B cell (primary cell): Measurements from ENCODE around the gene RASA1.

ENCODE experiments used
- EZH2 ChIP-seq: IDR thresholded peaks from 2 replicates; pipeline ENCODE4 v1.6.1; 2012; ENCODE audit warnings: borderline replicate concordance, low read depth, mild to moderate bottlenecking, moderate library complexity, low read length; ENCODE audit not compliant: insufficient read depth, poor library complexity, severe bottlenecking
- TF ChIP-seq, protein P1 (sequence below): fragments of 200-600 bp; IDR thresholded peaks from one replicate; pipeline ENCODE4 v1.8.0; 2022; ENCODE audit warnings: antibody characterized with exemption, mild to moderate bottlenecking

GRCh38 chr5:87430863-87431457 lies 163.3 kb downstream of the RASA1 start:
- no peak for TF ChIP-seq EZH2
- TF ChIP-seq, protein P1, sequence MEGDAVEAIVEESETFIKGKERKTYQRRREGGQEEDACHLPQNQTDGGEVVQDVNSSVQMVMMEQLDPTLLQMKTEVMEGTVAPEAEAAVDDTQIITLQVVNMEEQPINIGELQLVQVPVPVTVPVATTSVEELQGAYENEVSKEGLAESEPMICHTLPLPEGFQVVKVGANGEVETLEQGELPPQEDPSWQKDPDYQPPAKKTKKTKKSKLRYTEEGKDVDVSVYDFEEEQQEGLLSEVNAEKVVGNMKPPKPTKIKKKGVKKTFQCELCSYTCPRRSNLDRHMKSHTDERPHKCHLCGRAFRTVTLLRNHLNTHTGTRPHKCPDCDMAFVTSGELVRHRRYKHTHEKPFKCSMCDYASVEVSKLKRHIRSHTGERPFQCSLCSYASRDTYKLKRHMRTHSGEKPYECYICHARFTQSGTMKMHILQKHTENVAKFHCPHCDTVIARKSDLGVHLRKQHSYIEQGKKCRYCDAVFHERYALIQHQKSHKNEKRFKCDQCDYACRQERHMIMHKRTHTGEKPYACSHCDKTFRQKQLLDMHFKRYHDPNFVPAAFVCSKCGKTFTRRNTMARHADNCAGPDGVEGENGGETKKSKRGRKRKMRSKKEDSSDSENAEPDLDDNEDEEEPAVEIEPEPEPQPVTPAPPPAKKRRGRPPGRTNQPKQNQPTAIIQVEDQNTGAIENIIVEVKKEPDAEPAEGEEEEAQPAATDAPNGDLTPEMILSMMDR, result no peak
